ENCODE results near the gene TPBGL. TPM values are rescaled to one million over a fixed set of nuclear protein-coding genes. Genes with fewer than 3 reads are reported as not detected.

TPBGL gene
- polyA plus RNA-seq (ENCODE audit: insufficient read length in 4 of 4), result under 1 TPM; 0.14 to 0.25 (median 0.19) TPM

- DNase-seq (ENCODE audit: low read depth in 4 of 4, low spot score in 3 of 4), result peak in 1 of 4 donors; percentile 15
Measured at GRCh38 chr11:75240311-75241035, at the start of gene TPBGL. Gene TPBGL, plus strand, starts transcription at chr11:75240774. Its CDS starts 276 bp downstream, at chr11:75241050.

- DNase-seq (ENCODE audit: low read depth in 4 of 4, low spot score in 3 of 4), result no peak
Measured at GRCh38 chr11:75191330-75191717, 49.2 kb upstream of the TPBGL start.

GRCh38 chr11:75193271-75193670 lies 47.3 kb upstream of the TPBGL start:
- DNase-seq (ENCODE audit: low read depth in 4 of 4, low spot score in 3 of 4), result no peak

- no peak for DNase-seq (ENCODE audit: low read depth in 4 of 4, low spot score in 3 of 4)
Measured at GRCh38 chr11:75193711-75194110, 46.9 kb upstream of the TPBGL start.

- DNase-seq (ENCODE audit: low read depth in 4 of 4, low spot score in 3 of 4), result no peak
Measured at GRCh38 chr11:75194147-75194546, 46.4 kb upstream of the TPBGL start.

GRCh38 chr11:75195167-75195962 lies 45.2 kb upstream of the TPBGL start:
- no peak for DNase-seq (ENCODE audit: low read depth in 4 of 4, low spot score in 3 of 4)

GRCh38 chr11:75196426-75196825 lies 44.1 kb upstream of the TPBGL start:
- no peak for DNase-seq (ENCODE audit: low read depth in 4 of 4, low spot score in 3 of 4)

GRCh38 chr11:75197512-75198277 lies 42.9 kb upstream of the TPBGL start:
- DNase-seq (ENCODE audit: low read depth in 4 of 4, low spot score in 3 of 4), result no peak

GRCh38 chr11:75198278-75198973 lies 42.1 kb upstream of the TPBGL start:
- no peak for DNase-seq (ENCODE audit: low read depth in 4 of 4, low spot score in 3 of 4)

- DNase-seq (ENCODE audit: low read depth in 4 of 4, low spot score in 3 of 4), result no peak
Measured at GRCh38 chr11:75199412-75199955, 41.1 kb upstream of the TPBGL start.

GRCh38 chr11:75200051-75200450 lies 40.5 kb upstream of the TPBGL start:
- DNase-seq (ENCODE audit: low read depth in 4 of 4, low spot score in 3 of 4), result no peak

GRCh38 chr11:75200531-75200930 lies 40.0 kb upstream of the TPBGL start:
- DNase-seq (ENCODE audit: low read depth in 4 of 4, low spot score in 3 of 4), result no peak

- DNase-seq (ENCODE audit: low read depth in 4 of 4, low spot score in 3 of 4), result no peak
Measured at GRCh38 chr11:75201771-75202170, 38.8 kb upstream of the TPBGL start.

- no peak for DNase-seq (ENCODE audit: low read depth in 4 of 4, low spot score in 3 of 4)
Measured at GRCh38 chr11:75202195-75202594, 38.4 kb upstream of the TPBGL start.

GRCh38 chr11:75203138-75203537 lies 37.4 kb upstream of the TPBGL start:
- no peak for DNase-seq (ENCODE audit: low read depth in 4 of 4, low spot score in 3 of 4)

GRCh38 chr11:75203641-75204011 lies 36.9 kb upstream of the TPBGL start:
- no peak for DNase-seq (ENCODE audit: low read depth in 4 of 4, low spot score in 3 of 4)

- no peak for DNase-seq (ENCODE audit: low read depth in 4 of 4, low spot score in 3 of 4)
Measured at GRCh38 chr11:75204012-75204674, 36.4 kb upstream of the TPBGL start.

- DNase-seq (ENCODE audit: low read depth in 4 of 4, low spot score in 3 of 4), result peak; percentile 63 to 74 (median 68)
Measured at GRCh38 chr11:75204685-75205563, 35.6 kb upstream of the TPBGL start.

- no peak for DNase-seq (ENCODE audit: low read depth in 4 of 4, low spot score in 3 of 4)
Measured at GRCh38 chr11:75205564-75206020, 35.0 kb upstream of the TPBGL start.
